Panc1 (cell line): ENCODE measurements around the gene NRDC. TPM values are rescaled to one million over a fixed set of nuclear protein-coding genes. Genes with fewer than 3 reads are reported as not detected.

ENCODE experiments used
- ATAC-seq: fragments of 200-7000 bp; cut with Tn5 transposase; 2 replicates; pipeline ENCODE4 v1.9.1; 2020; ENCODE audit warnings: mild to moderate bottlenecking, moderate library complexity
- BruUV-seq: library from RNA; stranded (reverse); fragments of 400-500 nt; replicated peaks from 2 replicates; lab custom pipeline; 2021; lab: Mats Ljungman, UMichigan
- CTCF ChIA-PET: fragments of 300-600 bp; sonication (Branson Sonifier 250); formaldehyde crosslinking; loops from one replicate; lab custom pipeline; 2022; ENCODE audit warnings: antibody characterized with exemption; lab: Charles Lee
- POLR2A ChIA-PET: fragments of 300-600 bp; sonication (Branson Sonifier 250); formaldehyde crosslinking; loops from one replicate; lab custom pipeline; 2022; ENCODE audit warnings: antibody characterized with exemption; lab: Charles Lee
- DNase-seq: peaks from one replicate; pipeline ENCODE4 v3.0.0-alpha.2; 2010; ENCODE audit warnings: low read depth, low spot score
- H3K27ac ChIP-seq: 2 replicates; pipeline ENCODE4 v1.5.1; 2011; ENCODE audit warnings: mild to moderate bottlenecking, low read length, inconsistent platforms
- H3K27me3 ChIP-seq: fragments of 200-500 bp; sonication (Bioruptor generic); 2 replicates; pipeline ENCODE4 v1.6.0; 2014; ENCODE audit warnings: low read length, inconsistent platforms; ENCODE audit not compliant: control insufficient read depth, insufficient read depth
- H3K36me3 ChIP-seq: fragments of 200-500 bp; sonication (Bioruptor generic); 2 replicates; pipeline ENCODE4 v1.5.1; 2014; ENCODE audit warnings: inconsistent platforms, mild to moderate bottlenecking, low read length, moderate library complexity; ENCODE audit not compliant: control insufficient read depth, insufficient read depth
- H3K4me1 ChIP-seq: 2 replicates; pipeline ENCODE4 v1.5.1; 2011; ENCODE audit warnings: inconsistent platforms, mild to moderate bottlenecking, low read length, moderate library complexity; ENCODE audit not compliant: control insufficient read depth, insufficient read depth
- H3K4me3 ChIP-seq, 2 experiments: 2 replicates each; pipeline ENCODE4 v1.5.1; 2011 to 2012; ENCODE audit warnings: low read depth in 2 of 2, low read length in 2 of 2, mild to moderate bottlenecking in 2 of 2, inconsistent platforms in 1 of 2, moderate library complexity in 1 of 2
- H3K9me3 ChIP-seq: fragments of 200-500 bp; sonication (Bioruptor generic); 2 replicates; pipeline ENCODE4 v1.5.1; 2014; ENCODE audit warnings: low read depth, mild to moderate bottlenecking, inconsistent platforms, low read length, moderate library complexity; ENCODE audit not compliant: control insufficient read depth, insufficient read depth
- POLR2AphosphoS5 ChIP-seq: IDR thresholded peaks from 2 replicates; pipeline ENCODE4 v1.6.1; 2012; ENCODE audit warnings: mild to moderate bottlenecking, low read depth, low read length, moderate library complexity
- SIN3A ChIP-seq: IDR thresholded peaks from 2 replicates; pipeline ENCODE4 v1.6.1; 2012; ENCODE audit warnings: low read depth, mild to moderate bottlenecking, low read length, moderate library complexity, borderline replicate concordance; ENCODE audit not compliant: insufficient read depth
- TCF7L2 ChIP-seq: IDR thresholded peaks from 2 replicates; pipeline ENCODE4 v1.6.1; 2011; ENCODE audit warnings: mild to moderate bottlenecking, low read depth, low read length, inconsistent platforms
- in situ Hi-C: cut with HindIII; loops from 2 replicates; pipeline ENCODE4 v1.10.0; 2016; ENCODE audit warnings: low sequenced_read_pairs, low pct_unique_long_range_greater_than_20kb
- intact Hi-C: fragments of 100-400 bp; cut with micrococcal nuclease; formaldehyde crosslinking; loops from one replicate; pipeline ENCODE4 v1.10.0; 2022; ENCODE audit not compliant: unreplicated experiment
- total RNA-seq: library from RNA; stranded (reverse); gene quantifications from one replicate; pipeline ENCODE4 v1.2.1, GENCODE V29; 2021; ENCODE audit not compliant: unreplicated experiment
- TF ChIP-seq, protein P1 (sequence below): fragments of 450-650 bp; IDR thresholded peaks from 2 replicates; pipeline ENCODE4 v1.5.1; 2017; ENCODE audit warnings: mild to moderate bottlenecking
- TF ChIP-seq, protein P2 (sequence below), 2 experiments: IDR thresholded peaks; 2 replicates each; pipeline ENCODE4 v1.6.1; 2011 to 2012; ENCODE audit warnings: low read depth in 2 of 2, control low read depth in 1 of 2, low read length in 1 of 2, mild to moderate bottlenecking in 1 of 2, moderate library complexity in 1 of 2; ENCODE audit not compliant: insufficient read depth in 1 of 2

Gene NRDC
- total RNA-seq, 1 experiment from 2014 or later = 180 TPM

DNA sequence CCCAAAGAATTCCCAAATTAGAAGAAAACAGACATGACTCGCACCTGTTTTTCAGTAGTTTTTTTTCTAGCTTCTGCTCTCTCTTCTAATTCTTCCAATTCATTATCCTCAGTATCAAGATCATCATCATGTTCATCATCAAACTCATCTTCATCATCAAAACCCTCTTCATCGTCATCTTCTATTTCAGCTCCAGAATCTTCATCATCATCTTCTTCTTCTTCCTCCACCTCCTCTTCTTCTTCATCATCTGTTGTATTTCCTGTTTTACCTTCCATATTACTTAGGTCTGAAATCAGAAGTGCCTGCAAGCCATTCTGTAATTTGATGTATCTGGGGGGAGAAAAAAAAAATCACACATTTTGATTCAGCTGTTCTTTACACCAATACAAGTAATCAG, 38.3 kb downstream of the NRDC start:
- in situ Hi-C loops (no loop called here), intact Hi-C loops (no loop called here)
- no peak for DNase-seq
- H3K27me3 ChIP-seq = no peaks in the 10 kb centered on the region
- CTCF ChIA-PET = no interaction called here
- no peaks in the 10 kb centered on the region for H3K9me3 ChIP-seq
- TF ChIP-seq, protein P1, sequence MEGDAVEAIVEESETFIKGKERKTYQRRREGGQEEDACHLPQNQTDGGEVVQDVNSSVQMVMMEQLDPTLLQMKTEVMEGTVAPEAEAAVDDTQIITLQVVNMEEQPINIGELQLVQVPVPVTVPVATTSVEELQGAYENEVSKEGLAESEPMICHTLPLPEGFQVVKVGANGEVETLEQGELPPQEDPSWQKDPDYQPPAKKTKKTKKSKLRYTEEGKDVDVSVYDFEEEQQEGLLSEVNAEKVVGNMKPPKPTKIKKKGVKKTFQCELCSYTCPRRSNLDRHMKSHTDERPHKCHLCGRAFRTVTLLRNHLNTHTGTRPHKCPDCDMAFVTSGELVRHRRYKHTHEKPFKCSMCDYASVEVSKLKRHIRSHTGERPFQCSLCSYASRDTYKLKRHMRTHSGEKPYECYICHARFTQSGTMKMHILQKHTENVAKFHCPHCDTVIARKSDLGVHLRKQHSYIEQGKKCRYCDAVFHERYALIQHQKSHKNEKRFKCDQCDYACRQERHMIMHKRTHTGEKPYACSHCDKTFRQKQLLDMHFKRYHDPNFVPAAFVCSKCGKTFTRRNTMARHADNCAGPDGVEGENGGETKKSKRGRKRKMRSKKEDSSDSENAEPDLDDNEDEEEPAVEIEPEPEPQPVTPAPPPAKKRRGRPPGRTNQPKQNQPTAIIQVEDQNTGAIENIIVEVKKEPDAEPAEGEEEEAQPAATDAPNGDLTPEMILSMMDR = no peak
- peaks cover 16% of the 10 kb centered on the region; the same call in 1 of the 2 replicates for H3K36me3 ChIP-seq
- BruUV-seq = no TSS peak
- POLR2A ChIA-PET = no interaction called here
- H3K4me1 ChIP-seq = no peaks in the 10 kb centered on the region
- no peak overlapping the region for H3K4me3 ChIP-seq
- ATAC-seq = no peak
- H3K27ac ChIP-seq = no peak overlapping the region

DNA sequence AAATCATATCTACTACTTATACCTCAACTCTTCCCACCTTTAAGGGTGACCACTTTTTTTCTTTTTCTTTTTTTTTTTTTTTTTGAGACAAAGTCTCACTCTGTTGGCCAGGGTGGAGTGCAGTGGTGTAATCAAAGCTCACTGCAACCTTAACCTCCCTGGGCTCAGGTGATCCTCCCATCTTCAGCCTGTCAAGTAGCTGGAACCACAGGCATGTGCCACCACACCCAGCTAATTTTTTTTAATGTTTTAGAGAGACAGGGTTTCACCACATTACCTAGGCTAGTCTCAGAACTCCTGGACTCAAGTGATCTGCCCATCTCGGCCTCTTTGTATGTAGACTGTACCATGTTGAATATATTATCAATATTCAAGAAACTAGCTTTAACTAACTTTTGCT, 39.4 kb downstream of the NRDC start:
- BruUV-seq = no TSS peak
- no peaks in the 10 kb centered on the region for H3K9me3 ChIP-seq
- no peak for ATAC-seq
- in situ Hi-C loops = no loop called here
- CTCF ChIA-PET = no interaction called here
- no peaks in the 10 kb centered on the region for H3K4me1 ChIP-seq
- no peak overlapping the region for H3K4me3 ChIP-seq
- TF ChIP-seq, protein P2, sequence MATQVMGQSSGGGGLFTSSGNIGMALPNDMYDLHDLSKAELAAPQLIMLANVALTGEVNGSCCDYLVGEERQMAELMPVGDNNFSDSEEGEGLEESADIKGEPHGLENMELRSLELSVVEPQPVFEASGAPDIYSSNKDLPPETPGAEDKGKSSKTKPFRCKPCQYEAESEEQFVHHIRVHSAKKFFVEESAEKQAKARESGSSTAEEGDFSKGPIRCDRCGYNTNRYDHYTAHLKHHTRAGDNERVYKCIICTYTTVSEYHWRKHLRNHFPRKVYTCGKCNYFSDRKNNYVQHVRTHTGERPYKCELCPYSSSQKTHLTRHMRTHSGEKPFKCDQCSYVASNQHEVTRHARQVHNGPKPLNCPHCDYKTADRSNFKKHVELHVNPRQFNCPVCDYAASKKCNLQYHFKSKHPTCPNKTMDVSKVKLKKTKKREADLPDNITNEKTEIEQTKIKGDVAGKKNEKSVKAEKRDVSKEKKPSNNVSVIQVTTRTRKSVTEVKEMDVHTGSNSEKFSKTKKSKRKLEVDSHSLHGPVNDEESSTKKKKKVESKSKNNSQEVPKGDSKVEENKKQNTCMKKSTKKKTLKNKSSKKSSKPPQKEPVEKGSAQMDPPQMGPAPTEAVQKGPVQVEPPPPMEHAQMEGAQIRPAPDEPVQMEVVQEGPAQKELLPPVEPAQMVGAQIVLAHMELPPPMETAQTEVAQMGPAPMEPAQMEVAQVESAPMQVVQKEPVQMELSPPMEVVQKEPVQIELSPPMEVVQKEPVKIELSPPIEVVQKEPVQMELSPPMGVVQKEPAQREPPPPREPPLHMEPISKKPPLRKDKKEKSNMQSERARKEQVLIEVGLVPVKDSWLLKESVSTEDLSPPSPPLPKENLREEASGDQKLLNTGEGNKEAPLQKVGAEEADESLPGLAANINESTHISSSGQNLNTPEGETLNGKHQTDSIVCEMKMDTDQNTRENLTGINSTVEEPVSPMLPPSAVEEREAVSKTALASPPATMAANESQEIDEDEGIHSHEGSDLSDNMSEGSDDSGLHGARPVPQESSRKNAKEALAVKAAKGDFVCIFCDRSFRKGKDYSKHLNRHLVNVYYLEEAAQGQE (IDR thresholded peaks at IDR 0.05; ENCODE audit: insufficient read depth in 1 of 2, low read depth in 2 of 2, low read length in 1 of 2) = no peak
- no peak for TF ChIP-seq SIN3A
- TF ChIP-seq POLR2AphosphoS5 = no peak
- TF ChIP-seq, protein P1 = no peak
- no peak for TF ChIP-seq TCF7L2
- DNase-seq = no peak
- peaks cover 16% of the 10 kb centered on the region; the same call in 1 of the 2 replicates for H3K36me3 ChIP-seq
- H3K27ac ChIP-seq = no peak overlapping the region
- POLR2A ChIA-PET = interaction anchor here (0.6 kb wide), 1 partner anchor 183 kb away, joined by 25 read pairs; no protein-coding TSS in a partner anchor
- no peaks in the 10 kb centered on the region for H3K27me3 ChIP-seq
- intact Hi-C loops = no loop called here
